Measurements from ENCODE around the gene RASSF9.

Gene RASSF9

DNA sequence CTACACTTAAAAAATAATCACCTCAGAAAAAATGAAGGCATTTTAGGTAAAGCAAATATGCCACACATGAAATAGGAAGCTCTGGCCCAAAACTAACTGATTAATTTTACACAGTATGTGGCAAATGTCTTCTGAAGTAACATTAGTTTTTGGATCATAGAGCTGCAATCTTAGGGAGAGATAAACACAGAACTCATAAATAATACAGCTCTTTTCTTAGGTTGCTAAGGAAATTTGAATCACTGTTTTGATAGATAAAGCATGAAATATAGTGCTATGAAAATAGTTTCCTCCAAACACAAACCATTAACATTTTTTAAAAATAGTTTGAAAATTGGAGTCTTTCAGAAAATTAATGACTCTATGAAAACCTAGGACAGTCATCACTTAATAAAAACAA lies 15.0 kb downstream of the RASSF9 start:
- DNase-seq (ENCODE audit: low read depth) = no peak

DNA sequence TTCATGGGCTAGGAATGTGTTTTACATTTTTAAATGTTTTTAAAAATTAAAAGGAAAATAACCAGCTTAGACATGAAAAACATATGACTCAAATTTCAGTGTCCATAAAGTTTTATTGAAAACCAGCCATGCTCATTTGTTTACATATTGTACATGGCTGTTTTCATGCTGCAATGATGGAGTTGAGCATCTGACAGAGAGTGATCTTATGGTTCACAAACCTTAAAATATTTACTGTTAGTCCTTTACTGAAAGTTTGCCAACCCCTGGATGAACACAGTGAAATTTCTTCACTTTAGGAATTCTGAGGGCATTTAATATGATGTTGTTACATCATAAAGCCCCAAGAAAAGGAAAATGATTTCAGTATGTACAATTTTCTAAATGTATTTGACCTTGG lies 16.1 kb downstream of the RASSF9 start:
- no peak for DNase-seq (ENCODE audit: low read depth)

DNA sequence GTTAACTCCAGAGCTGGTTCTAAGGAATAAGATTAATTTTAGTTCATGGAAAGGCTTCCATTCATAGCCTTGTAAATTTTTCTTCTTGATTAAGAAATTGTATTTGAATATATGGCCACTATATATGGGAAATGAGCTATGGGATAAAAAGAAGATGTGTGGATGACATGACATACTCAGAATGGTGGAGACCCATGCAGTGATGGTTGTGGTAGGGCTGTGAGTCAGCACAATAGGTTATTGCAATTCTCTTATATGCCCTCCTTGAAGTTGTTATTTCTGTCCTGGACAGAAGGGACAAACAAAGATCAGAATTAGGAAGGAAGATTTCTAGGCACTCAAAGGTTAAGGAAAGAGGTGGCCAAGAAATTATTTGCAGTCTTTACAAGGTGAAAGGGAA lies 21.5 kb downstream of the RASSF9 start:
- no peak for DNase-seq (ENCODE audit: low read depth)

DNA sequence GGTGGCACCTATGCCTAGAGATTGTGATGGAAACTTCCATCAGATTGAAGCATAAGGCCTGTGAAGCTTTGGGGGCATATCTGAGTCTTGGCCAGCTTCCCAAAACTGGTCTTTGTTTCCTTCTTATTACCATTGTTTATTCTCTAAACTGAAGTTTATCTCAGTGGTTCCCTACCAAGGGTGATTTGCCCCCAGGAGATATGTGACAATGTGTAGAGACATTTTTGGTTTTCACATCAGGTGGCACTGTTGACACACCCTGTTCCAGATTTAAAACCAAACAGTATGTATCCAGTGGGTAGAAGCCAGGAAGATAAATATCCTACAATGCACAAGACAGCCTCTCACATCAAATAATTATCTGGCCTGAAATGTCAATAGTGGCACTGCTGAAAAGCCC lies 22.1 kb downstream of the RASSF9 start:
- DNase-seq (ENCODE audit: low read depth) = no peak

DNA sequence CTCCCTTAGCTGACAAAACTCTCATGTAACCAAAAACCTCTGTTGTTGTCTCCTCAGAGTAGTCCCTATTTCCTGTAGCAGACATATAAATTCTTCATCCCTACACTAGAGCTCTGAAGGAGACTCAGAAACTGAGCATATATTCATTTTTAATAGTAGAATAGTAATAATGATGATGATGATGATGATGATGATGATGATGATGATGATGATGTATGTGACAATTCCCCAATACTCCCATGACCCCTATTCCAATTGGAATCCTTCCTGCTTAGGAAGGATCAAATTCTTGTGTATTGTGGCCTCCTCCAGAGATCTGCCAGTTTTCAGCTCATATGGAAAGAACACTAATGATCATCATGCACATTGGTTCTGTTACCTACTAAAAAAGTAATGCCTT lies 26.7 kb downstream of the RASSF9 start:
- DNase-seq (ENCODE audit: low read depth) = no peak

DNA sequence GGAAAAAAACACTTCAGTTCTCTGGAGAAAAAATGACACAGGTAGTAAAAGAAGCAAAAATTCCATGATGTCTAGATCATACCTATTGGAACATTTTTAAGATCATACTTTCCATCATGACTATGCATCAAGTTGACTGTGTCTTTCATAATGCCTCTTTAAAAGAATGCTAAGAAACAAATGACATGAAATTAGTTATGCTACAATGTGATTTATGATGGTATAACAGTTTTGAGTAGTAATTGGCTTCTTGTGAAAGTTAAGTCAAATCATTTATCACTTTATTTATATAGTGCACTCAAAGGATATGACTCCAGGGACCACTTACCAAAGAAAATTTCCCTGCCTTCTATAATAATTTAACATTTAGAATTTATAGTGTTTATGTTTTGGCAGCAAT lies 28.5 kb downstream of the RASSF9 start:
- DNase-seq (ENCODE audit: low read depth) = no peak

DNA sequence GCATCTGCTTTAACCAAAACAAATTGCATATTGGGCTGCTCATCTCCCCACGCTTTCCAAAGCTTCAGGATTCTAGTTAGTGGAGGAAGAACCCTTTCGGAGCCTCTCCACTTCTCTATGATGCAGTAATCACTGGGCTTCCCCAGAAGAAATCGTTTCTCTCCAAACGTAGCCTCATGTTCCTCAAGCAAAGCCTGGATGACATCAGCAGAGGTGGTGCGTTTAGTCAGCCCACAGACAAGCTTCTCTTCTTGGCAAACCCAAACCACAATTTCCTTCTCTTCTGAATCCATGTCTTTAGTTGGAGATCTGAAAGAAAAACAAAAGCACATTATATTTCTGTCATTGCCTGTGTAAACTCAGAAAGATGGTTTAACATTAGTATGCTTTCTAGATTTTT lies 30.6 kb downstream of the RASSF9 start:
- DNase-seq (ENCODE audit: low read depth) = no peak

DNA sequence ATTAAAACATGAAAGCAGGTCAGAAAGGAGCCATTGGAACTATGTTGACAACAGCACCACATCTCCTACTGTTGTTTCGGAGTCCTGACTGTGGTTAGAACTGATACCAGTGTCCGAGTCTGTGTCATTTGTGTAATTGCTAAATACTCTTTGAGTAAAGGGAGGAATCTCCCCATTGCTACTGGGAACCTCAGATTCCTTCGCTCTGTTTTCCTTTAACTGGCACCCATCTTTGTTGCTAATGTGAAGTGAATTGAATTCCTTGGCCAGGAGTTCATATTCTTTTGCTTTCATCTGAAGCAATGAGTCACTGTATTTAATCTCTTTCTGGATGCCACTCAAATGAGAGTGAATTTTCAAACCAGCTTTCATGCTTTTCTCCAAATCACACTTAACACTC lies 31.5 kb downstream of the RASSF9 start:
- no peak for DNase-seq (ENCODE audit: low read depth)

DNA sequence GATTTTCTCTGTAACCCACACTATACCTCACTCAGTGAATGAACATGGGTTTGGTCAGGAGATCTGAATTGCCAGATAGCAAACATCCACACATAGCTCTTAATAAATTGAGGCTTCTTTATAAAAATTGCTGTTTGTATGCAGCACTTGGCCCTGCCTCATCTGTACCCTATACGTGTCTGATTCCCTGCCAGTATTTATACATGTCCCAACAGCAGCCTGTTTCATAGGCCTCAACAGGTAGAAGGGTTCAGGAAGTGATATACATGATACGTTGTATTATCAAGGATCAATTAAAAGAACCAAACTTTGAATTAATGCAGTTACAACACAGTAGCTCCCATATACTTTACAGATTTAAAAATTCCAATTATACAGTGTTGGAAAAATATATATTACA lies 32.3 kb downstream of the RASSF9 start:
- DNase-seq (ENCODE audit: low read depth) = no peak

DNA sequence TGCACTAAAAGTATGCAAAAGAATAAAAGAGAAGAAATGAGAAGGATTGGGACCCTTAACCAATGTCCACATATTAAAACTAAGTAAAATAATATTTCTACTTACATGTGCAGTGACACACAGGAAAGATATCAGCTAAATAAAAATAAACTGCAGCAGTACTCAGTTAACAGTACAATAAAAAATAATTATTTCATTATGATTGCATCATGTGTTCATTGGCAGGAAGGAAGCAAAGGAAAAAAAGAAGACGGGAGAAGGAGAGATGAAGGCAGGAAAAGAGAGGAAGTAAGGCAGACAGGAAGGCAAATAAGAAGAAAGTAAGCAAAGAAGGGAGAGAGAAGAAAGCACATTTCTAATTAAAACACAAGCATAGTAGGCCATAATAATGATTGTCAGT lies 33.0 kb downstream of the RASSF9 start:
- DNase-seq (ENCODE audit: low read depth) = no peak

DNA sequence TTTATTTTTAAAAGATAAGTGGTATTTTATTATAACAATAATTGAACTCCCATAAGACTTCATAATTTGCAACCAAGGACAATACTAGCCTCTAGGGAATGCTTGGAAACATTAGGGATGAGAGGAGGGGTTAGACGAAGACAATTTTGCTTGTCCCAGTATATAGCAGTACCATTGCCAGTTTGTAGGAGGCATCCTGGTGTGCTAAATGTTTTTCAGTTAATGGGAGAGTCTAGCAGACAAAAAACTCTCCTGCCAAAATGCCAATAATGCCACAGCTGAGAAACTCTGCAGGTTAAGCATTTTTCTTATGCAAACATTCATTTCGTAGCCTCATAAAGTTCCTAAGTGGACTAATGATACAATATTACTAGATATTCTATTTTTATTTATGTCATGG lies 38.1 kb downstream of the RASSF9 start:
- no peak for DNase-seq (ENCODE audit: low read depth)

DNA sequence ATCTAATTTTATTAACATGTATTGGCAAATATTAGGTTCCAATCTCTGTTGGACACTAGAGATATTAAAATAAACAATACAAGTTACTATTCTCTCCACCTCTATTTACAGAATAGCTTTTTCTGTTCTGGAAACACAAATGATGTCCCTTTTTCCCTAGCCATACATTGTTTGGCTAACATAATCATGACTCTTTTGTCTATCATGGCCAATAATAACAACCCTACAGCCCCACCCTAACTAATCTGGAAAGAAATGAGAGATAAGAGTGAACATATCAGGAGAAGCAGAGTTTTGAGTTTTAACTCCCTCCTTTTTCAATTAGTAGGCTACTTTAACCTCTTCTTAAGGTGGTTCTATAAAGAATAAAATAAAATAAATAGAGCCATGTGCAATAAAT lies 40.2 kb downstream of the RASSF9 start:
- no peak for DNase-seq (ENCODE audit: low read depth)

DNA sequence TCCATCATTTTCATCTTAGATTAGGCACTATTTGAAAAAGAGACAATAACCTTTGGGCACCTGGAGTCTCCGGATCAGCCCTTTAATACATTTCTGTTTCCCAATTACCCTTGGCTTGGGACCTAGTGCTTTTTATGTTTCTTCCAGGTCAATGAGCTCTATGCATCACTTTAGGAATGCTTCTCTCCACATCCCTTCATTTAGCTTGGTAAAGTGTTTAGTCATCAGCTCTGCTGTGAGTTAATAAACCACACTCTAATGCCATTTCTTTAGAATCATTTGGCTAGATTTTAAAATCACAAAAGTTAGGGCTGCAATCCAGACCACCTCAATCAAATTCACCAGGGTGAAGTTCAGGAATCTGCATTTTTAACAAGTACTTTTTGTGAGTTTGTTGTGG lies 41.7 kb downstream of the RASSF9 start:
- no peak for DNase-seq (ENCODE audit: low read depth)

DNA sequence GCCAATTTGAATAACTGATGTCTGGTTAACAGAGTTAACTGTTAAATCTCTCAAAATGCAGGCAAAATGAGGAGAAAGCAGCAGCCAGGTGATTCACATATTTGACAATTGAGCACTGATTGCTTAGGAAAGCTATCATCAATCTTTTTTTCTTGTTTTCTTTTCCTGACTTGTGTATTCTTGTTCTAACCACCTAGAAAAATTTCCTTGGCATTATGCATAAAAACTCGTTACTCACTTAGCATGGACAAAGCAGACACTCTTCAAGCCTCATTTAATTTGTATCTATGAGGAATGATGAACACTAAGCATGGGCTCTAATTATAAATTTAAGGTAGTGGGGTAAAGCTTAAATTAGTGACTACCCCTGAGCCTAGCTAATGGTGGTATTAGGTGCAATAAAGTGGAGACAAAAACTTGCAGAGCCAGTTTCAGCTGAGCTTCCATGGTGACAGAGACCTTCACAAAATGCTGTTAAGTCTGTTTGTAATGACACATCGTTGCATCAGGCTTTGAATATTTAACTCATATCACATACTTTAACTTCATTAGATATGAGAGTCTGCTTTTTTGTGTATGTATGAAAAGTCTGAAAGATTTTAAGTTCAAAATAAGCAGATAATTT lies 52.0 kb downstream of the RASSF9 start:
- no peak for DNase-seq (ENCODE audit: low read depth)

DNA sequence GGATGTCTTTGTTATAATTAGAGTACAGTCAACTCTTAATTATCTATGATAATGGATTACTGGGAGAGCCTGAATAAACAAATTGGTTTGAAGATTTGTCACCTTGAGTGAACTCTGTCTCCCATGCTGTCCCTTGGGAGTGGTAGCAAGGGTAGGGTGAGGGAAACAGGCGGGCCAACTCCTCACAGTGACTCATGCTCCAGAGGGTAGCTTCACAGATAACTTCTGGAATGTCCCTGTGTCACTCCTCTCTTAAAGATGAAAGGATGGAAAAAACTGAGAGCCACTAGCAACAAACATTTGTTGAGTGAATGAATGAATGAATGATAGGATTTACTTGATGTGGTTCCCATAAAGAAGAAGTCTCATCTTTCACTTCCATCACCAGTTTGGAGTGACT lies 53.5 kb downstream of the RASSF9 start:
- DNase-seq (ENCODE audit: low read depth) = no peak

DNA sequence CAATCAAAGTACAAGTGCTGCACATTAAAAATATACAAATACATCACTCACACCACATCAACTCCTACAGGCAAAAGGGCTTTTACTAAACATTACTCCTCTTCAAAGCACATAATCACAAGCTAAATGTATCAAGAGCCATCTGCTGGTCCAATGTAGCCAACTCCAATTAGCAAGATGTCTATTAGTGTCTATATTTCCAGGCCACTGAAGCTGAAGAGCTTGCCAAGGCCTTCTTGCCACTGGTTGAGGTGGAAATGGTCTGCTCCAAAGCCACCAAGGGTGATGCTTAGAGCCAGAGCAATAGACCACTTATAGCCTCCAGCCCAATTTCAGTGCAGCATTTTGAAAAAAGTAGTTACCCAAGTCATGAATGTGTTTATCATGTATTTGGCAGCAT lies 54.4 kb downstream of the RASSF9 start:
- DNase-seq (ENCODE audit: low read depth) = no peak

DNA sequence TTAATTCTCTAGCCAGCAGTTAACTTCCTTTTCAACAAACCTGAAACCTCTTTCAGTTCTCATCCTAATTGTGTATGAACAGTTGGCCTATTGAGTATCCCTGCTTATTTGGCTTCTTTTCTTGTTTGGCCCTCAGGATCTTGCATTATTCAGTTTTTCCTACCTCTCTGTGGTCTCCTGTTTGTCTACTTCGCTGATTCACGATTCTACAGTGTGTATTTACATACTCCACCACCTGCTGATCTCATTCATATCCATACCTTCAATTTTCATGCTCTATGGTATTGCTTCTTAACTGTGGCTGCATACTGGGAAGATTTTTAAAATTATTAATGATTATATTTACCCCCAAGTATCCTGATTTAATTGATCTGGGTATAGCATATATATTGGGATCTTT lies 56.4 kb downstream of the RASSF9 start:
- no peak for DNase-seq (ENCODE audit: low read depth)

DNA sequence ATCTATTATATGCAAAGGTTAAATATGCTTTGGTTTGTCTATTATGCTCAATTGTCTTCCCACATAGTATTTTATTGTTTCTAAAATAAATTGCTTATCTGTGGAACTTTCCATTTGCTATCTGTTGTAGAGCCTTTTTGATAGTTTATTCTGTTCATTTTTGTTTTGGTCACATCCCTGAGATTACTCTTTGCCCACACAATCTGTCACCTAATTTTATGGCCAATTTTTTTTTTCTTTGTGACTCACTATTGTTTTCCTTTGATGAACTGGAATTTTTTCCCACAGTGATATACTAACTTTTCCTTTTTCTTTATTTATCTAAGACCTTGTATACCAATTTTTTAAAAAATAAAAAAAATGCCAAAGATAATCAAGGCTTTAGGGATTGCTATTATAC lies 61.1 kb downstream of the RASSF9 start:
- no peak for DNase-seq (ENCODE audit: low read depth)

DNA sequence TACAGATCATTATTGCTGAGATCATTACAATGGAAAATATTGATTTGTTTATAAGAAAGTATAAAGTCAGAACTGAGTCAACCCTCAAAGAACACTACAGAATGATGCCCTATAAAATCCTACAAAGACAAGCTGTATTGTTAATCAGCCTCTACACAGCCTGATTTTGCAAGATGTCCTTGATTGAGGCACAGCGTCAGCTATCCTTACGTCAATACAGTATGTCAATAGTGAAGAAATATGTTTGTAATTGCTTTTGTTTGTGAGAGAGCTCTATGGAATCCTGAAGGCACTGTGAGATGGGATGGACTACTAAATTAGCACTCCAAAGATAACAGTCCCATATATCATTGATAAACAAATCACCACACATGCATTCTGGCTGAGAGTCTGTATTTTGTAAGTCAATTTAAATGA lies 70.7 kb downstream of the RASSF9 start:
- DNase-seq (ENCODE audit: low read depth) = no peak

DNA sequence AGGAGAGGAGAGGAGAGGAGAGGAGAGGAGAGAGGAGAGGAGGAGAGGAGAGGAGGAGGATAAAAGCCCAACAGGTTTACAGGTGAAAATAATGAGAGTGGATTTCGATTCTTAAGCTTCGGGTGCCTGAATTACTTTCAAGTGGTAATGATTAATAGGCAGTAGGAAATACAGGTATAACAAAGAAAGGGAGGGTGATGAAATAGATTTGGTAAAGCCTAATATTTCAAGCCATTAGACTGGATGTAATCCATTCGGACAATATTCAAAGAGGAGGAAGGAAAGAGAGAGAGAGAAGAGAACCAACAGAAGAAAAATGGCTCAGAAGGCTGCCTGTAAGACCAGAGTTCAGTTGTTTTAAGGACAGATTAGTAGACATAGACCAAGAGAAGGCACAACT lies 76.6 kb downstream of the RASSF9 start:
- DNase-seq (ENCODE audit: low read depth) = no peak

DNA sequence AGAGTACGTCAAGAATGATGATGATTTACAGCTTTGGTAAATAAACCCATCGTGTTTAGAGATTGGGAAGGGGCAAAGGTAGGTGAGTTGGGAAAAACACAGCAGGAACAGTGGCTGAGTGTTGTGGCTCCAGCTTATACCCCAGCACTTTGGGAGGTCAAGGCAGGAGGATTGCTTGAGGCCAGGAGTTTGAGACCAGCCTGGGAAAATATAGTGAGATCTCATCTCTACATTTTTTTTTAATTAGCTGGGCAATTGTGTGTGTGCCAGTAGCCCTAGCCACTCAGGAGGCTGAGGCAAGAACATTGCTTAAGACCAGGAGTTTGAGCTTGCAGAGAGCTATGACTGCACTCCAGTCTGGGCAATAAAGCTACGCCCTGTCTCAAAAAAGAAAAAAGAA lies 77.1 kb downstream of the RASSF9 start:
- no peak for DNase-seq (ENCODE audit: low read depth)

DNA sequence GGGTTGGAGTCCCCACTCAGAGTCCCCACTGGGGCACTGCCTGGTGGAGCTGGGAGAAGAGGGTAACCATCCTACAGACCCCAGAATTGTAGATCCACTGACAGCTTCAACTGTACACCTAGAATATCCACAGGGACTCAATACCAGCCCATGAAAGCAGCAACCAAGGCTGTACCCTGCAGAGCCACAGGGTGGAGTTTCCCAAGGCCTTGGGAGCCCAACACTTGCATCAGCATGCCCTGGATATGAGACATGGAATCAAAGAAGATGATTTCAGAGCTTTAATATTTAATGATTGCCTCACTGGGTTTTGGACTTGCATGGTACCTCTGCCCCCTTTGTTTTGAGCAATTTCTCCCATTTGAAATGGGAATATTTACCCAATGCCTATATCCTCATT lies 80.4 kb downstream of the RASSF9 start:
- no peak for DNase-seq (ENCODE audit: low read depth)
